HG03097 (cell line): ENCODE results near the gene ATP1B1.
A peak's percentile ranks its signal among the peaks of the same experiment; 100 is the strongest.
"Not testable (repeated sequence)": the region's sequence is repeated elsewhere in the genome, so short reads cannot be mapped to it uniquely, and the experiment has no call there.

Experiments
- ATAC-seq: cut with Tn5 transposase; IDR thresholded peaks from one replicate; pipeline ENCODE4 v1.9.1; 2021; ENCODE audit not compliant: unreplicated experiment, low FRiP score

The ATP1B1 gene

GRCh38 chr1:169138866-169139670, 32.6 kb downstream of the ATP1B1 start:
- peak; percentile 75 for ATAC-seq

GRCh38 chr1:169141356-169141755, 34.9 kb downstream of the ATP1B1 start:
- no peak for ATAC-seq

GRCh38 chr1:169142129-169142528, 35.6 kb downstream of the ATP1B1 start:
- no peak for ATAC-seq

GRCh38 chr1:169143346-169143745, 36.9 kb downstream of the ATP1B1 start:
- ATAC-seq = no peak

GRCh38 chr1:169143984-169144383, 37.5 kb downstream of the ATP1B1 start:
- ATAC-seq = no peak

- no peak for ATAC-seq
Observed at GRCh38 chr1:169144941-169145626, 38.6 kb downstream of the ATP1B1 start.

- ATAC-seq = no peak
Observed at GRCh38 chr1:169146576-169147214, 40.2 kb downstream of the ATP1B1 start.

- no peak for ATAC-seq
Observed at GRCh38 chr1:169148472-169149252, 42.2 kb downstream of the ATP1B1 start.

- no peak for ATAC-seq
Observed at GRCh38 chr1:169149555-169150286, 43.2 kb downstream of the ATP1B1 start.

- no peak for ATAC-seq
Observed at GRCh38 chr1:169150641-169151337, 44.3 kb downstream of the ATP1B1 start.

GRCh38 chr1:169151338-169151837, 44.9 kb downstream of the ATP1B1 start:
- ATAC-seq = no peak

- no peak for ATAC-seq
Observed at GRCh38 chr1:169155675-169156074, 49.2 kb downstream of the ATP1B1 start.

- ATAC-seq = no peak
Observed at GRCh38 chr1:169156580-169156979, 50.1 kb downstream of the ATP1B1 start.

- ATAC-seq = no peak
Observed at GRCh38 chr1:169160845-169161495, 54.5 kb downstream of the ATP1B1 start.

GRCh38 chr1:169161496-169162194, 55.2 kb downstream of the ATP1B1 start:
- no peak for ATAC-seq

GRCh38 chr1:169163059-169163458, 56.6 kb downstream of the ATP1B1 start:
- ATAC-seq = no peak

GRCh38 chr1:169175461-169175860, 69.0 kb downstream of the ATP1B1 start:
- ATAC-seq = no peak

GRCh38 chr1:169179431-169179830, 72.9 kb downstream of the ATP1B1 start:
- ATAC-seq = not testable (repeated sequence)
